K562 (cell line): ENCODE results near the gene LIN9. TPM values are rescaled to one million over a fixed set of nuclear protein-coding genes. Genes with fewer than 3 reads are reported as not detected.
A peak's percentile ranks its signal among the peaks of the same experiment; 100 is the strongest.

Experiments used
- ATAC-seq: fragments of 200-7000 bp; cut with Tn5 transposase; 3 replicates; pipeline ENCODE4 v1.9.1; 2020; ENCODE audit warnings: moderate library complexity
- BruUV-seq: library from RNA; stranded (reverse); fragments of 400-500 nt; replicated peaks from 2 replicates; lab custom pipeline; 2021; lab: Mats Ljungman, UMichigan
- CTCF ChIA-PET: fragments of 300-600 bp; formaldehyde crosslinking; extraction: SDS; loops from one replicate; lab custom pipeline; 2021; ENCODE audit warnings: low intra/inter-chr PET ratio; lab: Yijun Ruan, JAX
- POLR2A ChIA-PET: fragments of 300-600, 350-650 bp; sonication (Branson Sonifier 250); formaldehyde crosslinking; extraction: SDS; loops from one replicate; lab custom pipeline; 2021; ENCODE audit warnings: antibody characterized with exemption, inconsistent platforms; lab: Yijun Ruan, JAX
- DNase-seq, 4 experiments: peaks; one replicate each; pipeline versions ENCODE4 v3.0.0 to v3.0.0-alpha.2; 2011 to 2018; ENCODE audit warnings: low spot score in 3 of 4, mixed read lengths in 3 of 4; ENCODE audit errors: extremely low read depth in 1 of 4
- FAIRE-seq: peaks from 2 replicates; lab custom pipeline; 2011; peaks lifted over from hg19 to GRCh38; lab: Jason Lieb, UNC
- H2AFZ ChIP-seq: 2 replicates; pipeline ENCODE4 v1.6.0; 2011; ENCODE audit warnings: low read depth, low read length, control low read depth, inconsistent platforms
- H3K27ac ChIP-seq: fragments of 200-600 bp; 3 replicates; pipeline ENCODE4 v1.8.0; 2011; ENCODE audit warnings: low read depth, mild to moderate bottlenecking, control low read depth, inconsistent platforms, low read length, moderate library complexity, mixed read lengths; ENCODE audit errors: extremely low read depth
- H3K27me3 ChIP-seq, 2 experiments: fragments of 300-600 bp in 1 of 2; 2 replicates in 1 of 2; 3 replicates in 1 of 2; pipeline versions ENCODE4 v1.6.0 to v1.8.0; 2011; ENCODE audit warnings: inconsistent platforms in 2 of 2, low read length in 2 of 2, mild to moderate bottlenecking in 1 of 2, mixed read lengths in 1 of 2, moderate library complexity in 1 of 2; ENCODE audit not compliant: control insufficient read depth in 2 of 2, insufficient read depth in 2 of 2
- H3K36me3 ChIP-seq: fragments of 300-600 bp; 3 replicates; pipeline ENCODE4 v1.8.0; 2011; ENCODE audit warnings: mild to moderate bottlenecking, low read length, inconsistent platforms; ENCODE audit not compliant: control insufficient read depth, insufficient read depth
- H3K4me1 ChIP-seq, 2 experiments: fragments of 200-600 bp in 1 of 2; replicated peaks in 1 of 2; 2 replicates in 1 of 2; 3 replicates in 1 of 2; pipeline versions ENCODE4 v1.5.1 to v1.8.0; 2011; ENCODE audit warnings: inconsistent platforms in 2 of 2, low read length in 2 of 2, mild to moderate bottlenecking in 1 of 2, mixed read lengths in 1 of 2, moderate library complexity in 1 of 2; ENCODE audit not compliant: control insufficient read depth in 2 of 2, insufficient read depth in 2 of 2
- H3K4me2 ChIP-seq: 2 replicates; pipeline ENCODE4 v1.6.1; 2011; ENCODE audit warnings: low read length, control low read depth, inconsistent platforms, mixed read lengths; ENCODE audit not compliant: insufficient read depth
- H3K4me3 ChIP-seq: fragments of 200-600 bp; sonication (generic), shearing (Covaris generic); 2 replicates; pipeline ENCODE4 v1.5.1; 2016; ENCODE audit warnings: control low read depth, inconsistent platforms
- H3K79me2 ChIP-seq: fragments of 200-600 bp; 3 replicates; pipeline ENCODE4 v1.8.0; 2011; ENCODE audit warnings: low read length, inconsistent platforms; ENCODE audit not compliant: control insufficient read depth, insufficient read depth
- H3K9ac ChIP-seq, 2 experiments: 2 replicates each; pipeline versions ENCODE4 v1.6.0 to v1.6.1; 2011; ENCODE audit warnings: low read depth in 2 of 2, low read length in 2 of 2, control low read depth in 1 of 2, inconsistent platforms in 1 of 2, mild to moderate bottlenecking in 1 of 2, mixed read lengths in 1 of 2; ENCODE audit not compliant: insufficient read depth in 1 of 2
- H3K9me1 ChIP-seq: one replicate; pipeline ENCODE4 v1.6.0; 2011; ENCODE audit warnings: inconsistent platforms, mild to moderate bottlenecking, low read length, moderate library complexity; ENCODE audit not compliant: control insufficient read depth, insufficient read depth
- H3K9me3 ChIP-seq: replicated peaks from 2 replicates; pipeline ENCODE4 v1.5.1; 2011; ENCODE audit warnings: low read depth, low read length, inconsistent platforms; ENCODE audit not compliant: control insufficient read depth, insufficient read depth
- H4K20me1 ChIP-seq: replicated peaks from 2 replicates; pipeline ENCODE4 v1.6.1; 2011; ENCODE audit warnings: low read length, inconsistent platforms, mixed read lengths; ENCODE audit not compliant: control insufficient read depth, insufficient read depth
- BHLHE40 ChIP-seq: IDR thresholded peaks from 2 replicates; pipeline ENCODE4 v1.6.1; 2011; ENCODE audit warnings: low read length, improper control_type of control experiment
- FOXM1 ChIP-seq, 2 experiments: fragments of 450-650 bp in 1 of 2; sonication (generic) in 1 of 2; formaldehyde crosslinking in 1 of 2; IDR thresholded peaks; 2 replicates each; pipeline versions ENCODE4 v1.6.1 to v1.9.0; 2017 to 2022; ENCODE audit warnings: low read depth in 2 of 2, mild to moderate bottlenecking in 2 of 2, missing genetic modification reagents in 1 of 2, moderate library complexity in 1 of 2
- JUND ChIP-seq, 2 experiments: IDR thresholded peaks; 2 replicates in 1 of 2; 3 replicates in 1 of 2; pipeline ENCODE4 v1.6.1; 2011; ENCODE audit warnings: borderline replicate concordance in 2 of 2, low read depth in 2 of 2, low read length in 2 of 2, improper control_type of control experiment in 1 of 2, missing biosample characterization in 1 of 2, missing genetic modification characterization in 1 of 2, missing genetic modification reagents in 1 of 2
- PPARD ChIP-seq: fragments of 250-450 bp; sonication (Bioruptor Pico); IDR thresholded peaks from 2 replicates; pipeline ENCODE4 v1.8.0; 2022; ENCODE audit warnings: inconsistent platforms, mild to moderate bottlenecking, moderate library complexity
- RCOR1 ChIP-seq, 2 experiments: IDR thresholded peaks; 2 replicates each; pipeline ENCODE4 v1.6.1; 2012; ENCODE audit warnings: low read depth in 2 of 2, low read length in 2 of 2, borderline replicate concordance in 1 of 2, improper control_type of control experiment in 1 of 2
- SMC3 ChIP-seq: conservative IDR thresholded peaks from 2 replicates; pipeline ENCODE4 v1.6.1; 2011; ENCODE audit warnings: low read depth, low read length, improper control_type of control experiment; ENCODE audit not compliant: insufficient read depth
- TEAD4 ChIP-seq, 2 experiments: sonication (generic) in 1 of 2; formaldehyde crosslinking in 1 of 2; IDR thresholded peaks; 2 replicates each; pipeline versions ENCODE4 v1.6.1 to v1.8.0; 2012 to 2022; ENCODE audit warnings: borderline replicate concordance in 1 of 2, inconsistent platforms in 1 of 2, low read length in 1 of 2, mild to moderate bottlenecking in 1 of 2, missing genetic modification reagents in 1 of 2
- ZBTB8A ChIP-seq: fragments of 450-650 bp; IDR thresholded peaks from 2 replicates; pipeline ENCODE4 v1.6.1; 2018; ENCODE audit warnings: mild to moderate bottlenecking, moderate library complexity; ENCODE audit not compliant: partially characterized antibody
- WGBS: fragments of 100-300 bp; shearing (Covaris generic); methylation state at CpG from one replicate; pipeline ENCODE4 v1.1.6; 2016; ENCODE audit warnings: low coverage, mixed read lengths; ENCODE audit not compliant: insufficient coverage; ENCODE audit errors: missing lambda C conversion rate; 5-methylcytosine and 5-hydroxymethylcytosine counted together
- in situ Hi-C: fragments of 300-500 bp; cut with MboI; formaldehyde crosslinking; loops from 4 replicates; pipeline ENCODE4 v1.15.0; 2018; ENCODE audit warnings: inconsistent platforms, mixed read lengths
- intact Hi-C: fragments of 100-400 bp; cut with micrococcal nuclease; formaldehyde crosslinking; loops from 2 replicates; pipeline ENCODE4 v1.14.2; 2022
- polyA plus RNA-seq, 8 experiments: library from polyadenylated mRNA; depleted of rRNA in 4 of 8; stranded (reverse) in 5 of 8; unstranded in 3 of 8; fragments of >200 nt; fragmentation: Nextera tagmentation in 2 of 8; fragmentation: Illumina TruSeq in 1 of 8; extraction: Ambion mirVana in 2 of 8; extraction: Trizol in 1 of 8; gene quantifications; 2 replicates each; pipeline versions ENCODE4 v1.2.1 to v1.2.3, GENCODE V29; 2011 to 2014; ENCODE audit warnings: inconsistent platforms in 1 of 8, missing spikeins in 1 of 8
- total RNA-seq, 7 experiments: library from RNA; depleted of rRNA in 6 of 7; stranded (reverse); fragments of >200 nt in 6 of 7; fragmentation: Illumina TruSeq in 2 of 7; extraction: Trizol in 2 of 7; gene quantifications; 2 replicates each; pipeline versions ENCODE4 v1.2.1 to v1.2.3, GENCODE V29; 2011 to 2021; ENCODE audit warnings: low replicate concordance in 1 of 7
- TF ChIP-seq, protein P1 (sequence below): fragments of 250-450 bp; sonication (Bioruptor Pico); IDR thresholded peaks from 2 replicates; pipeline ENCODE4 v1.4.0; 2020; ENCODE audit warnings: mild to moderate bottlenecking, moderate library complexity
- TF ChIP-seq, protein P2 (sequence below): IDR thresholded peaks from 2 replicates; pipeline ENCODE4 v1.6.1; 2011; ENCODE audit warnings: borderline replicate concordance, low read depth, mild to moderate bottlenecking, moderate library complexity, low read length; ENCODE audit not compliant: insufficient read depth, poor library complexity, severe bottlenecking

Gene LIN9
- total and polyA plus RNA-seq, 9 of the 15 experiments (the other 6 are each of a cell fraction or from before 2014, with no cell fraction given) = 18.8 to 33.0 (median 25.5) TPM

DNA sequence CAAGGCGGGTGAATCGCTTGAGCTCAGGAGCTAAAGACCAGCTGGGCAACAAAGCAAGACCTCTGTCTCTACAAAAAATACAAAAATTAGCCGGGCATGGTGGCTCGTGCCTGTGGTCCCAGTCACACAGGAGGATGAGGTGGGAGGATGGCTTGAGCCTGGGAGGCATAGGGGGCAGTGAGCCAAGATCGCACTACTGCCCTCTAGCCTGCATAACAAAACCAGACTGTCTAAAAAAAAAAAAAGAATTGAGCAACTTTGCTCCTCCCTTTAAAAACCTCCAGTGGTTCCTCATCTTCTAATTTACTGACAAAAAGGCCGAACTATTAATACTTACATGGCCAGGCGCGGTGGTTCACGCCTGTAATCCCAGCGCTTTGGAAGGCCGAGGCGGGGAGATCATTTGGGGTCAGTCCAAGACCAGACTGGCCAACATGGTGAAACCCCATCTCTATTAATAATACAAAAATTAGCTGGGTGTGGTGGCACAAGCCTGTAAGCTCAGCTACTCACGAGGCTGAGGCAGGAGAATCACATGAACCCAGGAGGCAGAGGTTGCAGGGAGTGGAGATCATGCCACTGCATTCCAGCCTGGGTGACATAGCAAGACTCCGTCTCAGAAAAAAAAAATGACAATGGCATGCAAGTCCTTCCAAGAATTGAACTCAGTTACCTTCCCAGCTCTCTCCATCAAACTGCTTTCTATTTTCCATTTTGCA is 126.8 kb downstream of the LIN9 start:
- BruUV-seq = no TSS peak
- H3K27ac ChIP-seq = no peak overlapping the region
- no peak overlapping the region for H3K9ac ChIP-seq
- H3K4me2 ChIP-seq = peak overlapping the region; percentile 28; the same call in 1 of the 2 replicates
- in situ Hi-C loops = no loop called here
- H3K9me1 ChIP-seq = no peaks in the 10 kb centered on the region
- peaks cover 22% of the 10 kb centered on the region for H4K20me1 ChIP-seq
- intact Hi-C loops = no loop called here
- POLR2A ChIA-PET = interaction anchor here (0.6 to 1.9 kb wide), 10 partner anchors 10 to 224 kb away, joined by 3 to 4 read pairs (median 4); no protein-coding TSS in a partner anchor
- H3K4me3 ChIP-seq = no peak overlapping the region
- H3K4me1 ChIP-seq = peaks cover 12 to 19% of the 10 kb centered on the region in 2 experiments
- no peaks in the 10 kb centered on the region for H3K27me3 ChIP-seq
- ATAC-seq (peak; percentile 59), FAIRE-seq (peak; percentile 55), DNase-seq (peak in 2 of 4 experiments; percentile 46 to 79)
- H3K79me2 ChIP-seq = peaks cover 92% of the 10 kb centered on the region
- 29% methylated on average over 14 of the region's 14 CpGs for WGBS
- no peaks in the 10 kb centered on the region for H3K9me3 ChIP-seq
- H2AFZ ChIP-seq = no peak overlapping the region
- CTCF ChIA-PET = no interaction called here
- H3K36me3 ChIP-seq = peaks cover 47% of the 10 kb centered on the region; the same call in 2 of the 3 replicates
- no peak for TF ChIP-seq PPARD (CRISPR knock-in tag)
- TF ChIP-seq, protein P1, sequence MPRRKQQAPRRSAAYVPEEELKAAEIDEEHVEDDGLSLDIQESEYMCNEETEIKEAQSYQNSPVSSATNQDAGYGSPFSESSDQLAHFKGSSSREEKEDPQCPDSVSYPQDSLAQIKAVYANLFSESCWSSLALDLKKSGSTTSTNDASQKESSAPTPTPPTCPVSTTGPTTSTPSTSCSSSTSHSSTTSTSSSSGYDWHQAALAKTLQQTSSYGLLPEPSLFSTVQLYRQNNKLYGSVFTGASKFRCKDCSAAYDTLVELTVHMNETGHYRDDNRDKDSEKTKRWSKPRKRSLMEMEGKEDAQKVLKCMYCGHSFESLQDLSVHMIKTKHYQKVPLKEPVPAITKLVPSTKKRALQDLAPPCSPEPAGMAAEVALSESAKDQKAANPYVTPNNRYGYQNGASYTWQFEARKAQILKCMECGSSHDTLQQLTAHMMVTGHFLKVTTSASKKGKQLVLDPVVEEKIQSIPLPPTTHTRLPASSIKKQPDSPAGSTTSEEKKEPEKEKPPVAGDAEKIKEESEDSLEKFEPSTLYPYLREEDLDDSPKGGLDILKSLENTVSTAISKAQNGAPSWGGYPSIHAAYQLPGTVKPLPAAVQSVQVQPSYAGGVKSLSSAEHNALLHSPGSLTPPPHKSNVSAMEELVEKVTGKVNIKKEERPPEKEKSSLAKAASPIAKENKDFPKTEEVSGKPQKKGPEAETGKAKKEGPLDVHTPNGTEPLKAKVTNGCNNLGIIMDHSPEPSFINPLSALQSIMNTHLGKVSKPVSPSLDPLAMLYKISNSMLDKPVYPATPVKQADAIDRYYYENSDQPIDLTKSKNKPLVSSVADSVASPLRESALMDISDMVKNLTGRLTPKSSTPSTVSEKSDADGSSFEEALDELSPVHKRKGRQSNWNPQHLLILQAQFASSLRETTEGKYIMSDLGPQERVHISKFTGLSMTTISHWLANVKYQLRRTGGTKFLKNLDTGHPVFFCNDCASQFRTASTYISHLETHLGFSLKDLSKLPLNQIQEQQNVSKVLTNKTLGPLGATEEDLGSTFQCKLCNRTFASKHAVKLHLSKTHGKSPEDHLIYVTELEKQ (CRISPR knock-in tag) = no peak
- TF ChIP-seq, protein P2, sequence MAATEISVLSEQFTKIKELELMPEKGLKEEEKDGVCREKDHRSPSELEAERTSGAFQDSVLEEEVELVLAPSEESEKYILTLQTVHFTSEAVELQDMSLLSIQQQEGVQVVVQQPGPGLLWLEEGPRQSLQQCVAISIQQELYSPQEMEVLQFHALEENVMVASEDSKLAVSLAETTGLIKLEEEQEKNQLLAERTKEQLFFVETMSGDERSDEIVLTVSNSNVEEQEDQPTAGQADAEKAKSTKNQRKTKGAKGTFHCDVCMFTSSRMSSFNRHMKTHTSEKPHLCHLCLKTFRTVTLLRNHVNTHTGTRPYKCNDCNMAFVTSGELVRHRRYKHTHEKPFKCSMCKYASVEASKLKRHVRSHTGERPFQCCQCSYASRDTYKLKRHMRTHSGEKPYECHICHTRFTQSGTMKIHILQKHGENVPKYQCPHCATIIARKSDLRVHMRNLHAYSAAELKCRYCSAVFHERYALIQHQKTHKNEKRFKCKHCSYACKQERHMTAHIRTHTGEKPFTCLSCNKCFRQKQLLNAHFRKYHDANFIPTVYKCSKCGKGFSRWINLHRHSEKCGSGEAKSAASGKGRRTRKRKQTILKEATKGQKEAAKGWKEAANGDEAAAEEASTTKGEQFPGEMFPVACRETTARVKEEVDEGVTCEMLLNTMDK = peak; percentile 9
- TF ChIP-seq TEAD4 (IDR thresholded peaks at IDR 0.05; ENCODE audit: low read length) = 0 out of 2 replicates have a peak, but pooled peaks have one; percentile 19
- TF ChIP-seq TEAD4 (CRISPR knock-in tag; IDR thresholded peaks at IDR 0.05; ENCODE audit: borderline replicate concordance) = no peak
- TF ChIP-seq ZBTB8A = no peak
- peak in 1 of 2 experiments; percentile 50; a peak in 1 of 4 replicates for TF ChIP-seq RCOR1 (IDR thresholded peaks at IDR 0.05; ENCODE audit: borderline replicate concordance in 1 of 2, low read depth in 2 of 2, low read length in 2 of 2)
- peak; percentile 55; the same call in 1 of the 2 replicates for TF ChIP-seq BHLHE40
- TF ChIP-seq FOXM1 (IDR thresholded peaks at IDR 0.05; ENCODE audit: low read depth) = no peak
- 0 out of 2 replicates have a peak, but pooled peaks have one; percentile 41 for TF ChIP-seq FOXM1 (CRISPR knock-in tag; IDR thresholded peaks at IDR 0.05; ENCODE audit: low read depth)
- TF ChIP-seq SMC3 = 0 out of 2 replicates have a peak, but pooled peaks have one; percentile 22
- TF ChIP-seq JUND (IDR thresholded peaks at IDR 0.05; ENCODE audit: borderline replicate concordance, low read depth, low read length) = peak; percentile 22; the same call in 1 of the 2 replicates
- no peak for TF ChIP-seq JUND (tag; IDR thresholded peaks at IDR 0.05; ENCODE audit: borderline replicate concordance, low read depth, low read length)
